ES-I3 (cell line): ENCODE results near the gene CRACR2B.

Source experiments
- H3K36me3 ChIP-seq: 2 replicates; pipeline ENCODE4 v1.6.1; 2013; ENCODE audit warnings: mild to moderate bottlenecking, low read length, control low read depth, moderate library complexity; ENCODE audit not compliant: insufficient read depth
- H3K4me1 ChIP-seq: 2 replicates; pipeline ENCODE4 v1.6.1; 2013; ENCODE audit warnings: mild to moderate bottlenecking, control low read depth, low read length; ENCODE audit not compliant: insufficient read depth
- H3K9ac ChIP-seq: 2 replicates; pipeline ENCODE4 v1.6.1; 2013; ENCODE audit warnings: low read depth, mild to moderate bottlenecking, low read length, moderate library complexity
- H3K9me3 ChIP-seq: 2 replicates; pipeline ENCODE4 v1.6.1; 2013; ENCODE audit warnings: mild to moderate bottlenecking, low read length, moderate library complexity; ENCODE audit not compliant: control insufficient read depth, insufficient read depth

The CRACR2B gene

DNA sequence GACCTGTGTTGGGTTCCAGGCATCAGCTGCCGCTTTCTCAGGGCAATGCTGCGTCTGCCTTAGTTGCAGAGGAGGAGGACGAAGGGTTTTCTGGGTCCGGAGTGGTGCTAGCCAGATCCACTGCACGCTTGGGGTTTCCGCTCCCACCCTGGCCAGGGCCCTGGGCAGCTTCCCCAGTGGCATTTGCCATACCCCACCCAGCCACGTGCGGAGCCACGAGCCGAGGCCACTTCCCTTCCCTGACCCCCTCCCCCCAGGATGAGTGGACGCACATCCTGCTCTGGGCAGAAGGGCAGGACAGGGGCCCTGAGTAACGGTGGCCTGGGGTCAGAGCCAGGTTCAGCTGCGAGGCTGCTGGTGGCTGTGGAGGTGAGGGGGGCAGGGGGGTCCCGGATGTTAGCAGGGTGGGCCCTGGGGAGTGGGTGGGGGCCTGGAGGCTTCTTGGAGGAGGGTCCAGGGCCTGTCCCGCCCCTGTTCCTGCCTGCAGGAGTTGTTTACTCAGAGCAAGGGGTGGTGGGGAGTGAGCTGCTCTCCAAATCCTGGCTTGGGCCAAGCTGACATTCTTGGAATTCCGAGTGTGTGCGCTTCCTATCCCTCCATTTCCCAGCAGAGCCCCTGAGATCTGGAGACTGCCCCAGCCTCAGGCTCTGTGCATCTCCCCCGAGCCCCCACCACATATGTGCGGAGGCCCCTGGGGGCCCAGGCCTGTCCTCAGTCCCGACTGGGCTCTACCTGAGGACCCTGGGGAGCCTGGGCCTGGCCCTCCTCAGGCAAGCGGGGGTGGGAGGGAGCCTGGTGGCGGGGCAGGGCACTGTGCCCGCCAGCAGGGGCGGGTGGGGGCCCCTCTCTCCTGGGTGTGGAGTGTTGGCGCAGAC, 16.3 kb downstream of the CRACR2B start:
- H3K9ac ChIP-seq: peak overlapping the region; percentile 83
- H3K9me3 ChIP-seq: no peaks in the 10 kb centered on the region
- peaks cover 24% of the 10 kb centered on the region; the same call in 1 of the 2 replicates for H3K4me1 ChIP-seq
- H3K36me3 ChIP-seq: peaks cover 2% of the 10 kb centered on the region

- H3K9me3 ChIP-seq: no peaks in the 10 kb centered on the region
- no peaks in the 10 kb centered on the region for H3K36me3 ChIP-seq
- peak overlapping the region; percentile 38 for H3K9ac ChIP-seq
- H3K4me1 ChIP-seq: peaks cover 24% of the 10 kb centered on the region; the same call in 1 of the 2 replicates
Observed at GRCh38 chr11:844693-845644, 17.2 kb downstream of the CRACR2B start.

DNA sequence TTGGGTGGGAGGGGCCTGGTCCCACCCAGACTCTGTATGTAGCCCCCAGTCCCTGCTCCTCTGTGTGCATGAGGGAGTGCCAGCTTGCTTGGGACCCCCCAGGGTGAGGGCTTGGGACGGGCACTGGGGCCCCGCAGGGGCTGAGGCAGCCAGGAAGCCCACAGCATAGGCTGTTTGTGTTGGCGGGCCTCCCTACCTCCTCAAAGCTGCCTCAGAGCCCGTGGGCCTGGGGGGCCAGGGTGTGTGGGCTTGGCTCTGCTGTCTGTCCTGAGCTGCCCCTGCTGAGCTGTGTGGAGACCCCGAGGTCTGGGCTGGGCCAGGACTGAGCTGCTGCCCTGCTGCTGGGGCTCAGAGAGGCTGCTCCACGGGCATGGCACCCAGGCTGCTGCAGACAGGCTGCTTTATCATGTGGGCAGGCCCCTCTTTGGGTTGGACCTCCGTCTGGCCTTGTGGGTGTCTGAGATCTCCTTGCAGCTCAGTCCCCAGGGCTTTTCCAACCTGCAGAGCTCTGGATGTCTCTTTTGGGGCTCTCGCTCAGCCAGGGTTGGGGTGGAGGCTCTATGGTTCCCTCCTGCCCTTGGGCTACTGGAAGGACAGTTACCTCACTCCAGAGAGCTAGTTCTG, 18.3 kb downstream of the CRACR2B start:
- no peaks in the 10 kb centered on the region for H3K36me3 ChIP-seq
- peak overlapping the region; percentile 8; the same call in 1 of the 2 replicates for H3K9ac ChIP-seq
- H3K9me3 ChIP-seq: no peaks in the 10 kb centered on the region
- H3K4me1 ChIP-seq: peaks cover 24% of the 10 kb centered on the region; the same call in 1 of the 2 replicates

DNA sequence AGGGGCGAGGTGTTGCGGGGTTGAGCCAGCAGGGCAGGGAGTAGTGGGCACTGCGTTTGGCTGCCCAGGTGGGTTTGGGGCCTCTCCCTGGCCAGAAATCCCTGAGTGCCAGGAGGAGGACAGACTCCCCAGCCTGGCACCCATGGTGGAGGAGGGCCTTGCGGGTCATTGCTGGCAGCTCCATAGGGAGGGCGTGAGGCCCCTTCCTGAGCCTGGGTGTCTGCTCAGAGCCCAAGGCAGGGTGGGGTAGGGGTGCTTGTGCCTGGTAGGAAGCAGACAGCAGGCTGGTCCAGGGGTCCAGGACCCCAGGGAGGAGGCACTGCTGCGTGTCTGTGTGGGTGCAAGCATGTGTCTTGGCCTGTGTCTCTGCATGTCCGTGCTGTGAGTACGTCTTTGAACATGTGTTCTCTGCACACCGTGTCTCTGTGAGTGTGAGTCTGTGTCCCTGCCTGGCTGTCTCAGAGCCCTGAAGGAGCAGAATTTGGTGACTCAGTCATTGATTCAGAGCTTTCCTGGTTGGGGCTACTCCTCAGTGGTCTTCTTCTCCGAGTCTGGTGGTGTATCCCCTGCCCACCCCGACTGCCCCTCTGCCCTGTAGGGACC, 18.9 kb downstream of the CRACR2B start:
- Histone ChIP-seq H3K4me1 (peaks cover 24% of the 10 kb centered on the region; the same call in 1 of the 2 replicates), H3K36me3 (no peaks in the 10 kb centered on the region), H3K9me3 (no peaks in the 10 kb centered on the region), H3K9ac (no peak overlapping the region)

- no peaks in the 10 kb centered on the region for H3K36me3 ChIP-seq
- H3K9ac ChIP-seq: no peak overlapping the region
- H3K9me3 ChIP-seq: no peaks in the 10 kb centered on the region
- H3K4me1 ChIP-seq: peaks cover 24% of the 10 kb centered on the region; the same call in 1 of the 2 replicates
Observed at GRCh38 chr11:847876-848275, 20.2 kb downstream of the CRACR2B start.

DNA sequence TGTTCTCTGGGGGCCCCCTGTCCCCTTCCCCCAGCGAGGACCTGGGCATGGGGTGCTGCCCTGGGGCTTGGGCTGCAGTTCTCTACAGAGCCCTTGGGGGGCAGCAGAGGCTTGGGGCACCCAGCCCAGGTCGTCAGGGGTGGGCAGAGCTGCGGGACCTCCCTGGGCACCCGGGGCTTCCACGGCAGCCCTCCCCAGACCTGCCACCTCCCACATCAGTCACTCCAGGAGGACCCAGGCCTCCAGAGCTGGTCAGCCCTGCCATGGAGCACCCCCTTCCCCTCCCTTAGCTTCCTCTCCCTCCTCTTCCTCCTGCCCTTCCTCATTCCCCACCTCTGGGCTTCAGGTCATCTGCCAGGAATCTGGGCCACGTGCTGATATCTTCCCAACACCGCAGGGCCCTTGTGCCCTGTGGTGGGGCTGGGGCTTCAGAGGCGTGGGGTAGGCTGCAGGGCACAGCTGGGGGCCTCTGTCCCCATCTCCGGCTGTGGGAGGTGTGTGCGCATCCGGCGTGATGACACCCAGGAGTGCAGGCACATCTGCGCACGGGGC, 20.7 kb downstream of the CRACR2B start:
- H3K9me3 ChIP-seq: no peaks in the 10 kb centered on the region
- peak overlapping the region; percentile 50; the same call in 1 of the 2 replicates for H3K9ac ChIP-seq
- H3K4me1 ChIP-seq: peaks cover 27% of the 10 kb centered on the region; the same call in 1 of the 2 replicates
- H3K36me3 ChIP-seq: no peaks in the 10 kb centered on the region

GRCh38 chr11:849104-849824, 21.5 kb downstream of the CRACR2B start:
- peak overlapping the region; percentile 50 for H3K9ac ChIP-seq
- no peaks in the 10 kb centered on the region for H3K9me3 ChIP-seq
- H3K4me1 ChIP-seq: peaks cover 27% of the 10 kb centered on the region; the same call in 1 of the 2 replicates
- H3K36me3 ChIP-seq: no peaks in the 10 kb centered on the region

GRCh38 chr11:849951-850774, 22.4 kb downstream of the CRACR2B start:
- Histone ChIP-seq H3K4me1 (peaks cover 24% of the 10 kb centered on the region; the same call in 1 of the 2 replicates), H3K36me3 (no peaks in the 10 kb centered on the region), H3K9ac (peak overlapping the region; percentile 41; the same call in 1 of the 2 replicates), H3K9me3 (no peaks in the 10 kb centered on the region)

DNA sequence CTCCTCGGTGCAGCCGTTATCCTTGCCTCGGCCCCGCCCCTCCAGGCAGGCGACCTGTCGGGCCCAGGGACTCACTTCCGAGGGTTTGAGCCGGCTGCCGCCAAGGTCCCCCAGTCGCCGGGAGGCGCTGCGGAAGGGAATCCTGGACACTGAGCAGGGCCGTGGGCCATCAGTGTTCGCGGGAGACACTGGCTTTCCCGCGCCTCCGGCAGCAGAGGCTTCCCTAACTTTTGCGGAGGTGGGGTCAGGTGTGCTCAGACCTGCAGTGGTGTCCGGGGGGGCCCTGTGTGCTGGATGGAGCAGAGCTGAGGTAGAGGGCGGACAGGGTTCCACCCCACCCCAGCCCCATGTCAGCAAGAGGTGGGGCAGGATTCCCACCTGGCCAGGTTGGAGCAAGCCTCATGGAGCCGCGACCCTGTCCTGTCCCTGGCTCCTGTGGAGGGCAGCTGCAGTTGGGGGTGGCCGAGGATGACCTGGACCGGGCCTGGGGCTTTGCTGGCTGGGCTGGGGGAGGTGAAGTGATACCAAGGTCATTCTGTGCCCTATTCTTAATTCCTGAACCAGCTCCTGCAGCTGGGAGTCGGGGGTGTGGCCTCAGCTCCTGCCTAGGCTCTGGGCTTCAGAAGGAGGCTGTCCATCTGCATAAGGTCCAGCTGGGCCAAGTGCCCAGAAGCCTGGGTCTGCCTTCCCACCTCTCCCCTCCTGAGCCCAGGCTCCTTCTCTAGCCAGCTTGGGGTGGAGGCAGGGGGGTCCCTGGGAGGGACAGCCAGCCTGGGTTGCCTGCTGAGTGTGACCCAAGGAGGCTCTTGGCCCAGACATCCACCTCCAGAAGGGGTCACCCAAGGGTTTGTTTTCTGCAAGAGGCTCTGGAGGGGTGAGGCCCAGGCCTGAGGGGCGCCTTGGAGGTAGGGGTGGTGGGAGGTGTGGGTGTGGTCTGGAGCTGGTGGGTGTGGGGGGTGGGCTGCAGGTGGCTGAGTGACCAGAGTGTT, 23.4 kb downstream of the CRACR2B start:
- H3K4me1 ChIP-seq: peaks cover 15% of the 10 kb centered on the region; the same call in 1 of the 2 replicates
- H3K9me3 ChIP-seq: no peaks in the 10 kb centered on the region
- no peaks in the 10 kb centered on the region for H3K36me3 ChIP-seq
- peak overlapping the region; percentile 41; the same call in 1 of the 2 replicates for H3K9ac ChIP-seq

- Histone ChIP-seq H3K4me1 (peaks cover 7% of the 10 kb centered on the region; the same call in 1 of the 2 replicates), H3K9me3 (no peaks in the 10 kb centered on the region), H3K9ac (no peak overlapping the region), H3K36me3 (no peaks in the 10 kb centered on the region)
Observed at GRCh38 chr11:852762-853161, 25.0 kb downstream of the CRACR2B start.

GRCh38 chr11:853682-854448, 26.1 kb downstream of the CRACR2B start:
- Histone ChIP-seq H3K4me1 (peaks cover 3% of the 10 kb centered on the region; the same call in 1 of the 2 replicates), H3K9ac (no peak overlapping the region), H3K36me3 (no peaks in the 10 kb centered on the region), H3K9me3 (no peaks in the 10 kb centered on the region)
